ENCODE results near the gene ENTPD2.

ENTPD2 gene

GRCh38 chr9:137078701-137079400 lies 25.0 kb upstream of the ENTPD2 start:
- no peak for DNase-seq

DNA sequence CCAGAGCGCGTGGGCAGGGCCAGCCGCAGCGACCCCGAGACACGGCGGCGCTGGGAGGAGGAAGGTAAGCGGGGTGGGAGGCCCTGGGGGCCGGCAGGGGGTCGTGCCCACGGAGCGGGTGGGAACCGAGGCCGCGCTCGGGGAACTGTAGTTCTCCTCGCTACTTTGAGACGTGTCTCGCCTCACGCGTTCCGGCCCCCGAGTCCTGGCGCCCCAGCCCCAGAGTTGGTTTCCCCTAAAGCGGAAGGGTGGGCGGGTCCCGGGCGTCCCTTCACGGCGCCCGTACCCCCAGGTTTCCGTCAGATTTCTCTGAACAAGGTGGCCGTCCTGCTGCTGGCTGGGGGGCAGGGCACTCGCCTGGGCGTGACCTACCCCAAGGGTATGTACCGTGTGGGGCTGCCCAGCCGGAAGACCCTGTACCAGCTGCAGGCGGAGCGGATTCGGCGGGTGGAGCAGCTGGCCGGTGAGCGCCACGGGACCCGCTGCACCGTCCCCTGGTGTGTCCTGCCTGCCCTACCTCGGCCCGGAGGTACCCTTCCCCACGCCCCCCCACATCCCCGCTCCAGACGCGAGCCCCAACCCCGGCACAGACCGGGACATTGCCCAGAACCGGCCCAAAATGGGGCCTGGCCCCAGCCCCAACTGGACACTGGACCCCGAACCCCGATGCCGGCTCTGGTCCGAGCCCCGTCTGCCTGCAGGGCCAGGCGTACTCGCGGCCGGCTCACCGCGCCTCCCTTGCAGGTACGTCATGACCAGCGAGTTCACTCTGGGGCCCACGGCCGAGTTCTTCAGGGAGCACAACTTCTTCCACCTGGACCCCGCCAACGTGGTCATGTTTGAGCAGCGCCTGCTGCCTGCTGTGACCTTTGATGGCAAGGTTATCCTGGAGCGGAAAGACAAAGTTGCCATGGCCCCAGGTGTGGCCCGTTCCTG lies 24.2 kb upstream of the ENTPD2 start:
- peak; percentile 48 for DNase-seq

DNA sequence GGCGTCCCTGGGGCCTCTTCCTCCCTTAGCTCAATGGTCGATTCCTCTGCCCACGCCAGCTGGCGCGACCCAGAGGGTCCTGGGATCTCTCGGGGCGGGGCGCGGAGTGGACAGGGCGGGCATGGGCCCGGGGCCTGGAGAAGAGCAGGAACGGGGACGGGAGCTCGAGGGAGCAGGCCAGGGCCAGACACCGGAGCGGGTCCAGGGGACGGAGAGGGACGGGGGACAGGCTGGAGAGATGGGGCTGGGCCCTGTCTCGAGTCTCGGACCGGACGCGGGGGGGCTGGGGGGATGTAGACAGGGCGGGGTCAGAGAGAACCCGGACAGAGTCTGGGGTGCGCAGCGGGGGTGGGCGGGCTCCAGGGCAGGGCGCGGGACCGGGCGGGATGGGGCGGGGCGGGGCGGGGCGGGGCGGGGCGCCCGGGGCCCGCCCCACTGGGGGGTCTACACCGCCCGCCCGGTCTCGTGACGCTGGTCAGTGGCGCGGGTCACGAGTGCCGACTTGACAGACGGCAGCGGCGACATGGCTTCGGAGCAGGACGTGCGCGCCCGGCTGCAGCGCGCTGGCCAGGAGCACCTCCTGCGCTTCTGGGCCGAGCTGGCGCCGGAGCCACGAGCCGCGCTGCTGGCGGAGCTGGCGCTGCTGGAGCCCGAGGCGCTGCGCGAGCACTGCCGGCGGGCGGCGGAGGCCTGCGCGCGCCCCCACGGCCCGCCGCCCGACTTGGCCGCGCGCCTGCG lies 23.3 kb upstream of the ENTPD2 start, which contains the start of gene UAP1L1:
Gene UAP1L1, plus strand, starts transcription at position 508 of the 738 bp plus-strand sequence. Its CDS starts 16 bp downstream, at position 524.
- peak; percentile 60 for DNase-seq

GRCh38 chr9:137076636-137077009 lies 22.8 kb upstream of the ENTPD2 start:
- DNase-seq: no peak

DNA sequence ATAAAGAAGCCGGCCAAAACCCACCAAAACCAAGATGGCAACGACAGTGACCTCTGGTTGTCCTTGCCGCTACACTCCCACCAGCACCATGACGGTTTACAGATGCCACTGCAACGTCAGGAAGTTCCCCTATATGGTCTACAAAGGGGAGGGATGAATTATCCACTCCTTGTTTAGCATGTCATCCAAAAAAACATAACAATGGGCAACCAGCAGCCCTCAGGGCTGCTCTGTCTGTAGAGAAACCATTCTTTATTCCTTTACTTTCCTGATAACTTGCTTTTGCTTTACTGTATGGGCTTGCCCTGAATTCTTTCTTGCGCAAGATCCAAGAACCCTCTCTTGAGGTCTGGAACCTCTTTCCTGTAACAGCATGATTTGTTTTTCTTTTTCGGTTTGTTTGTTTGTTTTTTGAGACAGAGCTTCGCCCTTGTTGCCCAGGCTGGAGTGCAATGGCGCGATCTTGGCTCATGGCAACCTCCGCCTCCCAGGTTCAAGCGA lies 21.5 kb upstream of the ENTPD2 start:
- no peak for DNase-seq

- DNase-seq: no peak
Measured at GRCh38 chr9:137074657-137075274, 20.9 kb upstream of the ENTPD2 start.

GRCh38 chr9:137073992-137074399 lies 20.1 kb upstream of the ENTPD2 start:
- DNase-seq: no peak

DNA sequence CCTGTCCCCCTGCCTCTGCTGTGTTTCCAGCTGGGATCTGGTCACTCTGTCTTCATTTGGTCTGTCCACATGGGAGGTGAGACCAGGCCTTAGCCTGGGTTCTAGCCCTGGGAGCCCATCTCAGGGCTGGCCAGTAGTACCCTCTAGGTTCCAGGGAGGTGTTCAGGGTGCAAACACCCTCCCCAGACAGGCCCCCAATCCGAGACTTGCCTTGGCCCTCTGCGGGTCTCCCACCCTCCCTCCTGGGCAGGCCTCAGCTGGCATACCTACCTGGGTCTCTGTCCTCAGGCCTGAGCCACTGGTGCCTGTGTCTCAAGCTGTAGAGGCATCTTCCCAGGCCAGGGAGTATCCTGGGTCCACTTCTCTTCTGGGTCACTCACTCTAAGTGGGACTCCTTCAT lies 17.4 kb upstream of the ENTPD2 start:
- DNase-seq: no peak

- DNase-seq: no peak
Measured at GRCh38 chr9:137070906-137071275, 17.0 kb upstream of the ENTPD2 start.

- peak; percentile 79 for DNase-seq
Measured at GRCh38 chr9:137070201-137070905, 16.5 kb upstream of the ENTPD2 start, which contains the start of gene SAPCD2. SAPCD2 (minus strand) TSS chr9:137070557; CDS start chr9:137070460, 97 bp downstream.

DNA sequence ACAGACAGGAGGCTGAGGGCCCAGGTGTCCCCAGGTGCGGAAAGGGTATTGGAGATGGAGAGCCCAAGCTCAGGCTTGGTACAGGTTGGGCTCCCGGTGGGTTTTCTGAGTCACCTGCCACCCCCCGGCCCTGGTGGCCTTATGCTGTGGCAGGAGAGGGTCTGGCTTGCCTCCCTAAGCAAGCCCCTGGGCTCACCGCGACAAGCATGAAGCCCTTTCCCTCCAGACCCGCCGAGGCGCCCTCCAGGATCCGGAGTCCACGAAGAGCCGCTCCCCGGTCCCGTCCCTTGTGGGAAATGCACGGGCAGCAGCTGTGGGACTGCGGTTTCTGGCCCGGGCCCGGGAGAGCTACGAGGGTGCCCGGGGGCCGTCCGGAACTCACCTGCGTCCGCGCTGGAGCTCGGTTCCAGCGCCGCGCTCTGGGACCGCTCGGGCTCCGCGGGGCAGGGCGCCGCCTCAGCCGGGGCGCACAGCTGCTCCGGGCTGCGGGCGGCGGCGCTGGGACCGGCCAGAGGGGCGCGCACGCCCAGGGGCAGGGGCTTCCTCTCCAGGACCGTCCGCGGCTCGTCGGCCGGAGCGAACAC lies 15.7 kb upstream of the ENTPD2 start:
- peak; percentile 33 for DNase-seq

DNA sequence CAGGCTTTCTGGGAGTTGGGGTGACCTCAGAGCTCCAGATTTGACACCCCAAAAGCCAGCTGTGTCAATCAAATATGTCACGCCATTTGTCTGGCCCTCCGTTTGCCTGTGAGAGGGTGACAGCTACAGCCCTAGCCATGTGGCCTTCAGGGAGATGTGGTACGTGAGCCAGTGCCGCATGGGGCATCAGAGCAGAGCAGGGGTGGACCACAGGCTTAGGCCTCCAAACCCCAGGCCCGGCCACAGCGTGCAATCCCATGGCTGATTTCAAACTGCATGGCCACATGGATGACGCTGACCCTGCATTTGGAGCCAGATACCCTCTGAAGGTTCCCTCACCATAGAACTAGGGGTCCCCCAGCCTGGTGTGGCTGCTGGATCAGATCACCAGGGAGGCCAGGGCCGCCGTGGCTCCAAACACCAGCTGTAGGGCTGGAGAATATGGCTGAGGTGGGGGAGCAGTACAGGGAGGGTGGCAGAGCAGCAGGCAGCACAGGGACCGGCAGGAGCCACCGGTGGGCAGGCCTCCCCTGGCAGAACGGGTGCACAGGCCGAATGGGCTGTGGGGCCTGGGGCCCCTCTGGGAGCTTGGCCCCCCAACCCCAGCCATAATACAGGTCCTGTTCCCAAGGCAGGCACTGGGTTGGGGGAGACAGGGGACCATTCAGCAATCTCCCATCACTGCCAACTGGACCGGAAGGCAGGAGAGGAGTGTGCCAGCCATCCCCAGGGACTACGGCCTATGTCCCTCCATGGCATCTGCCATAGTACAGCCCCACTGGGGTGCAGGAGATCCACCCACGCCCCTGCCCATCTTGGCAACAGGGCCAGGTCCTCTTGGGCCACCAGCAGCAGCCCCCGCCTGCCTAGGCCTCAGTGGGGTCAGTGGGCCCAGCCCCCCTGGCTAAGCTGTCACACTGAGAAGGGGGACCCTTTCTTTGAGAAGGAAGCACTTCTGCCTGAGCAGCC lies 15.0 kb upstream of the ENTPD2 start:
- DNase-seq: peak; percentile 30

GRCh38 chr9:137067860-137068538 lies 14.1 kb upstream of the ENTPD2 start:
- DNase-seq: peak; percentile 85

DNA sequence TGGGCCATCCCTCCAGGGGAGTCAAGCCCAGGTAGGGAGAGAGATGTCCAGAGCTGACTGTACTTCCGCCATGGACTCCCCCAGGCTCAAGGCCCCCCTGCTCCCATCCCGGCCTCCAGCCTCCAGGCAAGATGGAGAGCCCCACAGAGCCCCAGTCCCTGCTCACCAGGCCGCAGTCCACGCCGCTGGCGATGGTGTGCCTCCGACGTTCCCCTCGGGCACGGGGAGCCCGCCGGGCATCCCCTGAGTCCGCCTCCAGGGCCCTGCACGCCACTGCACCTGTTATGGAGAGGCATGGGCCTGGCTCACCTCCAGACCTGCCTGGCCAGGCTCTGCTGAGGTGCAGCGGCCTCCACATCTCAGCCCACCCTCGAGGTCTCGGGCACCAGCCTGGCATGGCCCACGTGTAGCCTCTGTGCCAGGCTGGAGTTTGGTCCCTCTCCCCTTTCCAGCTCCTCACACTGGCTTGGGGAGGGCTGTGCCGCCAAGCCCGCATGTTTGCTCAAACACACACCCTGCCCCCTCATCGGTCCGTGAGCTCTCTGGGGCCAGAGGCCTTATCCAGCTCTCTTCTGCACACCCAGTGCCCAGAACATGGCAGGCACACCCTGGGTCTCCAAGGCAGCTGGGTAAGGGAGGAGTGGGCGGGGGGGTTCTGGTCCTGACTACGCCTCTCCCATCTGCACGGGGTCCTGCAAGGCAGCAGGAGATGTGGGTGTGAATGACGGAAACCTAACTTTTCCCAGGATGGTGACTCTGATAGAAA lies 12.4 kb upstream of the ENTPD2 start:
- no peak for DNase-seq

DNA sequence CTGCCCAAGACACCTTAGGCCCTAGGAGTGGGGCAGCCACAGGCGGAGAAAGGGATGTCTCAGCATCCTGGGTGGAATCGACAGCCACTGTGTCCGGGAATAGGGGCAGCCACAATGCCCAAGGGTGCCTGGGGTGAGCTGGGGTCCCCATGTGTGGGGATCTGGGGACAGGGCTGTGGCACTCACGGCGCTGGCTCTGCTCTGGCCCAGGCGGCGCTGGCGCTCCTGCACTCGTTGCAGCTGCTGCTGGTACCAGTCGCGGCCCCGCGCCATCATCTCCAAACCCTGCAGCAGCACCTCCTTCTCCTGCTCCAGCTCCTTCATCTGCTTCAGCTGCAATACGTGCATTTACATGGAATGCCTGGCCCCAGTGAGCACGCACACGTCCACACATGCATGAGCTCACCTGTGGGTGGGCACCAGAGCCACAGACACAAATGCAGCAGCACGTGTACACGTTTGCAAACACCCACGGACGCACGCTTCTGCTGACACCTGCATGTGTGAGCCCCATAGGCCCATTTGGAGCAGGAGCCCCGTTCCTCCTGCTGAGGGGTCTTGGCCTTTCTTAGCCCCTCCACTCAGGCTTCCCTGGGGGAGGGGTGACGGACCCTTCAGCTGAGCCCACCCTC lies 11.6 kb upstream of the ENTPD2 start:
- no peak for DNase-seq

DNA sequence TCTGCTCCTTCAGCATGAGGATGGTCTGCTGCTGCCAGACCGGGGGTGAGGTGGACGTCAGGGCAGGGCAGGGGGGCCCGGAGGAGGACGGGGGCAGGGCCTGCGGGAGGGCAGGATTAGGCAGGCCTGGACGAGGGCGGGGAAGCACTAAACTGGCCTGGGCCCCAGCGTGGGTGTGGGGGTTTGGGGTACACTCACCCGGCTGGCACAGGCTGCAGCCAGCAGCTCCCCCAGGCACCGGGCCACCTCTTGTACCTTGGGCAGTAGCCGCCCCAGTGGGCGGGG lies 11.0 kb upstream of the ENTPD2 start:
- DNase-seq: no peak

DNA sequence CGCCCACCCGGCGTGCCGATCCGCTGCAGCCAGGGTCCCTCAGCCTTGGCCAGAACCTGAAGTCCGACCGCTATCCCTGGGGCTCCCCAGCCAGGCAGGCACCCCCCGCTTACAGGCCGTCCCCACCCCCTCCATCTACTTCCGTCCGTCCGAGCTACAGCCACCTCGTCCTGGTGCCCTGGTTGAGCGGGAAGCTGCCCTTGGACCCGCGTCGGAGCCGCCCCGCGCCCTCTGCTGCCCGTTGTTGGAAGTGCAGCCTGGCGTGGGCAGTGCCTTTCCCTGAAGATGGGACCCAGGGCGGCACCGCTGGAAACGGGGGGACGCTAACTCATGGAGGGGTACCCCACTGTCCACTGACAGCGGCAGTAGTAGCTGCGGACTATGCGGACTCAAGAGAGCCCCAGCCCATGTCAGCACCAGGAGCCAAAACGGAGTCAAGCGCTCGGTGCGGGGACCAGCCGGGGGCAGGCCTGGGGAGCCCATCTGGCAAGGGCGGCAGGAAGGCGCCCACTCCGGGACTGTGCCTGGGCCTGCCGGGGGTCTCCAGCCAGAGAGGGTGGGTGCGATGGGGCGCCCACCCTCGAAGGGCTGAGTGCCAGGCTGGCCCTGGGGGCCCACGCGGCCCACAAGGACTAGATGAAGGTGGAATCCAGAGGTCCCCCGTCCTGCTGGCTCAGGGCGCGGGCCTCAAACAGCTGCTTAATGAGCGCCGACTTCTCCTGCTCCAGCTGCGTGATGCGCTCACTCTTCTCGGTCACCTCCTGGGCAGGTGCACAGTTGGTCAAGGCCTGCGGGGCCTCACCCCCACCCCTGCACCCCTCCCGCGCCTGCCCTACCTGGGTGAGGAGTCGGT lies 10.4 kb upstream of the ENTPD2 start:
- DNase-seq: peak; percentile 81
